ENCODE measurements around the gene KLK11.

The KLK11 gene

DNA sequence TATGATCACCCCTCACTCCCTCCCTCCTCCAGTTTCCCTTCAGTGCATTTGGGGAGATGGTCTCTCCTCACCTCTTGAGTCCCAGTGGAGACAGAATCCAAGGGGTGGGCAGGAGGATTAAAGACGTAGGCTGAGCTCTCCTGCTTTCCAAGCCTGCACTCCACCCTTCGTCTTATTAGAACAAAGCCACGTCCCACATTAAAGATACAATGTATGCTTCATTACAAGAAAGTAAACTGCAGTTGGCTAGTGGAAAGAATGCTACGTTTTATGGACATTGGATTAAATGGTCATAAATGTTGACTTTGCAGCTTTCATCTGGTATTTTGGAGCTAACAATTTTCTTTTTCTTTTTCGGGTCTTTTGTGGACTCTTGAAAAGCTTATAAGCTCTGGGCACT is 1.5 kb upstream of the KLK11 start:
- no peak for DNase-seq

- no peak for DNase-seq
Measured at GRCh38 chr19:51027126-51027806, 850 bp upstream of the KLK11 start.

DNA sequence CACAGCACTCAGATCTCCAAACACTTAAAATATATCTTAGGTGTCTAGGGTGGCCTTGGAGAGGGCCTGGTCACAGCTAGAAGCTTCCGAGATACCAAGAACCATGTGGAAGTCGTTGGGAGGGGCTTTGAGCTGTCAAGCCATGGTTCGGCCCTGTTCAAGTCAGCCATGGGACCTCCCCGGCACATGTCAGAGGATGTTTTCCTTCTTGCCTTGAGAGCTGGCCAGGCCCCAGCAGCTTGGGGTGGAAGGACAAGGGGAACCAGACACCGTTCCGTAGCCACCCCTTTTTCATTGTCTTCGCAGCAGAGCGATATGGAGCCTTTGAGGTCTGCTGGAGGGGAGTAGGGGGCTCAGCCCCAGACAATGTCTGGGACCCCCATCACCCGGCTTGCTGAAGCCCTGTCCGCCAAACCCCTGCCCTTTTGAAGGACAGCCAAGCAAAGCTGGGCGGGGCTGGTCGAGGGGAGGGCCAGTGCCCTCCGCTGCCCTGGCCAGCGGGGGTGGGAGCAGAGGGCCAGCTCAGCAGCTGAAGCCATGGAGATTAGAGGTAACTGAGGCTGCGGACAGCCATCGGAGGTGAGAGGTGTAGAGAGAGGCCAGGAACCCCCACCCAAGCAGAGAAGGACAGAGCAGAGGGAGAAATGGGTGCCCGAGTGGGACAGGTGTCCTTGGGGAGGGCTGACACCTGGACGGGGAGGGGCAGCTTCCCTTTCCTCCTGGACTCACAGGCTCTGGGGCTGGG is 435 bp downstream of the KLK11 start:
- no peak for DNase-seq

- DNase-seq, result no peak
Measured at GRCh38 chr19:51025401-51025800, 1.0 kb downstream of the KLK11 start.

GRCh38 chr19:51024924-51025323 is 1.5 kb downstream of the KLK11 start:
- DNase-seq, result no peak

GRCh38 chr19:51023946-51024345 is 2.5 kb downstream of the KLK11 start:
- DNase-seq, result no peak

GRCh38 chr19:51022526-51022925 is 3.9 kb downstream of the KLK11 start:
- DNase-seq, result no peak

DNA sequence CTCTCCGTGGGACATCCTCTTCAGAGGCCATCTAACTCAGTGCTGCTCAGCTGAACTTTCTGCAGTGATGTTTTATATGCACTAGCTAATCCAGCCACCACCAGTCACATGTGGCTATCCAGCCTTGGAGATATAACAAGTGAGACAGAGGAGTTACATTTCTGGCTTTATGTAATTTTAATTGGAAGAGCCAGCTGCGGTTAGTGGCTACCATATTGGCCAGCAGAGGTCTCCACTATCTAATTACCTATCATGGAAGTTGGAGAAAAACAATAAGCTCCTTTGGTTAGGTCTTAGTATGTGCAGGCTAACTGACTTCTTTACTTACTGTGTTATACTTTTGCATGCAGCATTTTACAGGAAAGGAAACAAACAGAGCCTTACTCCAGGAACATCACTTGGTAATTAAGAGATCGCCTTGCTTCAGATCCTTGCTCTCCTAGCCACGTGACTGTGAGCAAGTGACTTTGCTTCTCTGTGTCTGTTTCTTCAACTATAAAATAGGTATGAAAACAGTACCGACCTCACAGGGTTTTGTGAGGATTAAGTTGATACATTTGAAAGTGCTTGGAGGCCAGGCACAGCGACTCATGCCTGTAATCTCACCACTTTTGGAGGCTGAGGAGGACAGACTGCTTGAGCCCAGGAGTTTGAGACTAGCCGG is 5.3 kb downstream of the KLK11 start:
- DNase-seq, result peak; percentile 48

- no peak for DNase-seq
Measured at GRCh38 chr19:51019544-51019925, 6.9 kb downstream of the KLK11 start, which contains the start of gene KLK10. Gene KLK10 (minus strand): TSS chr19:51019709. CDS start chr19:51019130, 579 bp downstream.

GRCh38 chr19:51018745-51019543 is 7.5 kb downstream of the KLK11 start:
- peak; percentile 53 for DNase-seq

- peak; percentile 81 for DNase-seq
Measured at GRCh38 chr19:51016798-51017683, 9.4 kb downstream of the KLK11 start.

- DNase-seq, result no peak
Measured at GRCh38 chr19:51015691-51016267, 10.6 kb downstream of the KLK11 start.

- DNase-seq, result no peak
Measured at GRCh38 chr19:51014242-51014641, 12.2 kb downstream of the KLK11 start.

DNA sequence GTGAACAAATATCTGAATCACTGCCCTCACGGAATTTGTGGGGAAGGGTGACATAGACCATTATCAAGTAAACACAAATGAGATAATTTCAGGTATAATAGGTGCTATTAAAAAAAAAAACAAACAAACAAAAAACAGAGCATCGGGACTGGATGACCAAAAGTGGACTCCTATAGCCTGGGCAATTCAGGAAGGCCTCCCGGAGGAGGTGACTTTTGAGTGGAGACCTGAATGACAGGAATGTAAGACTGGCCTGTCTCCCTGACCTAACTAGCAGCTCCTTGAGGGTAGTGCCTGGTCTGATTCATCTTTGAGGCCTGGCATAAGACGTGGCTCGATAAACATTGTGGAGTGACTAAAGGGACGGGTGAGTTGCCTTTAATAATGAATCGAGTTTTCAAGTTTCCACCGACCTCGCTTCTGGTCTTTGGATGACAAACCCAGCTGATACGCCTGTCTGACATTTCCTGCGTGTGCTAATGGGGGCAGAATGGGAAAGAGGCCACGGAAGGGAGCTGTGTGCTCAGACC is 13.7 kb downstream of the KLK11 start:
- no peak for DNase-seq

DNA sequence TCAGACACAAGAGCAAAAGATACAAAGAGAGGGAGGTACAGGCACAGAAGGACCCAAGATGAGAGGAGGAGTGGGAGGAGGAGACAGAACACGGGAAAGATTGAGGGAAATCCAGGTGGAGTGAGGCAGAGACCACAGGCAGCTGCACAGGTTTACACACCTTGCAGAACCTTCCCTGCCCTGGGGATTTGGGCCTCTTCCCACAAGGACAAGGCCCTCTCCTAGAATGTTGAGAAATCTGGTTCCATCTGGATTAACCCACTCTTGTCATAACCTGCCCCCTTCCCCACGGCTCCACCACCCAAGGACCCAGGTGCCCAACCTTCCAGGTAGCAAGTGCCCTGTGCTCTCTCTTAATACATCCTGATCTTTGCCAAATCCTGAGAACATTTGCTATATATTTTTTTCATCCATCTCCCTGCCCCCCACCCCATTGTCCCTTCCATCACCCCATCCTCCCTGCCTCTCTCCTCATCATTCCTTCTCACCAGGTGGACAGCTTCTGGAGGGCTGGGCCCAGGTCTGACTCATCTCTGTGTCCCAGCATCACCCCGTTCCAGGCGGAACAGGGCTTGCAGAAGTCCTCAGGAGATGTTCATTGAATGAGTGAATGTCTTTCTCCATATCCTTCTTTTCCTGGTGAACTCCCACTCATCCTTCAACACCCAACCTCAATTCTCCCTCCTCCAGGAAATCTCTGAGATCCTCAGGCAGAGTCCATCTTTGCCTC is 16.2 kb downstream of the KLK11 start:
- DNase-seq, result no peak

DNA sequence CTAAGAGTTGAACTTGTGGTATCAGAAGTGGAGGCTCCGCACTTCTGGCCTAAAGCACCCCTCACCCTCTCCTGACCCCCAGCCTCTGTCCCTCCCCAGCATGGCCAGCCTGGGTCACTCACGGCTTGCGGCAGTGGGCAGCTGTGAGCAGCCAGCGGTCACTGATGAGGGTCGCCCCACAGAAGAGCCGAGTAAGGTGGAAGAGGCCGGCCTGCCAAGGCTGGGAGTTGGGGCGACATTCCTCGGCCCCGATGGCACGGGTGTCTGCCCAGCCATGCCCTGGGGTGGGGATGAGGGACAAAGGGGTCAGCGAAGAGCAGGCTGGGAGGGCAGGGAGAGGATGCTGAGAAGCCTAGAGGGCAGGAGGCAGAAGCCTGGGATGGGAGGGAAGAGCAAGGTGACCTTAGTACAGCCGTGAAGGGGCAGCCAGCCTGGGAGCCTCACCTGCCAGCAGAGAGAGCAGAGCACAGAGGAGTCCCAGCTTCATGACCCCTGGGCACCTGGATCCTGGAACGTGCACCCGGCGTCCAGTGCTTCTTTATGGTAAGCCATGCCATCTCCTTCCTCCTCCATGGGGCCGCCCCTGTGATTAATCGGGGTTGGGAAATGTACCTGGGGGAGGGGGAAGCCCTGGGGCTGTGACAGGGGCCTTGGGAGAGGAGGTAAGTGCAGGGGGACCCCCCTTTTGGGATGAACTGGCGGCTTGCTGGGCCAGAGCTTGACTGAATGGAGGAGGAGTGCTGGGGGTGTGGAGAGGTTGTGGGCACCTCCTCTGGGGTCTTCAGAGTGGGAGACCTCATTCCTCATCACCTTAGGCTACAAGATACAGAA is 17.1 kb downstream of the KLK11 start:
- no peak for DNase-seq

- no peak for DNase-seq
Measured at GRCh38 chr19:51007488-51007887, 18.9 kb downstream of the KLK11 start.

- DNase-seq, result no peak
Measured at GRCh38 chr19:51006406-51006805, 20.0 kb downstream of the KLK11 start.

DNA sequence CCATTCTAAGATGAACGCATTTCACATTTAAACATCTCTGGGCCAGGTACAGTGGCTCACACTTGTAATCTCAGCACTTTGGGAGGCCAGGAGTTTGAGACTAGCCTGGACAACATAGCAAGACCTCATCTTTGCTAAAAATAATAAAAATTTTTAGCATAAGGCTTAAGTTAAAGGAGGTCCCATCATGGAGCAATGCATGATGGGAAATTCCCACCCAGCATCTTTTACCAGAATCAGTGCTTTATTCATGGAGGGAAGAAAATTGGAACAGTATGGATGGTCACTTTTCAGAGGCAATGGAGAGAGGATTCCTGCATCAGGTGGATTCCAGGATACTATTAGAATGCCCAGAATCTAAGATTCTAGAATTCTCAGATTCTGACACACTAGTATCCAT is 21.2 kb downstream of the KLK11 start:
- DNase-seq, result no peak
